HCT116 (cell line): ENCODE data around the gene ATXN7L2. TPM values are rescaled to one million over a fixed set of nuclear protein-coding genes. Genes with fewer than 3 reads are reported as not detected.

Experiments used
- ATAC-seq: fragments of 200-7000 bp; cut with Tn5 transposase; 2 replicates; pipeline ENCODE4 v1.9.1; 2020; ENCODE audit warnings: mild to moderate bottlenecking, moderate library complexity
- BruUV-seq: library from RNA; stranded (reverse); fragments of 400-500 nt; replicated peaks from 2 replicates; lab custom pipeline; 2021; lab: Mats Ljungman, UMichigan
- CTCF ChIA-PET: fragments of 300-600 bp; sonication (Branson Sonifier 250); formaldehyde crosslinking; loops from one replicate; lab custom pipeline; 2021; ENCODE audit warnings: antibody characterized with exemption; lab: Charles Lee
- POLR2A ChIA-PET: fragments of 300-600, 350-600 bp; sonication (Branson Sonifier 250); formaldehyde crosslinking; loops from one replicate; lab custom pipeline; 2021; ENCODE audit warnings: antibody characterized with exemption; lab: Charles Lee
- RAD21 ChIA-PET, 2 experiments: fragments of 300-600 bp; sonication (Branson Sonifier 250); formaldehyde crosslinking; loops; one replicate each; lab custom pipeline; 2023; ENCODE audit warnings: low total read pairs in 2 of 2; ENCODE audit not compliant: uncharacterized antibody in 2 of 2, unreplicated experiment in 2 of 2, low non-redundant PET in 1 of 2; lab: Charles Lee
- DNase-seq: peaks from one replicate; pipeline ENCODE4 v3.0.0-alpha.2; 2010; ENCODE audit warnings: low read depth, low spot score
- H2AFZ ChIP-seq: fragments of 200-600 bp; shearing (Covaris generic), sonication (generic); 2 replicates; pipeline ENCODE4 v1.6.1; 2017; ENCODE audit warnings: low read depth, mixed run types, mixed read lengths, antibody characterized with exemption, low read length; ENCODE audit not compliant: poor library complexity, severe bottlenecking
- H3K27ac ChIP-seq: 2 replicates; pipeline ENCODE4 v1.5.1; 2012; ENCODE audit warnings: low read depth, low read length
- H3K27me3 ChIP-seq: fragments of 200-600 bp; sonication (generic); 2 replicates; pipeline ENCODE4 v1.6.1; 2016; ENCODE audit warnings: mixed run types, low read length, mixed read lengths; ENCODE audit not compliant: insufficient read depth
- H3K36me3 ChIP-seq, 2 experiments: fragments of 200-500 bp in 1 of 2; fragments of 200-600 bp in 1 of 2; sonication (Bioruptor generic) in 1 of 2; sonication (generic) in 1 of 2; 2 replicates each; pipeline versions ENCODE4 v1.5.1 to v1.6.1; 2014 to 2016; ENCODE audit warnings: low read length in 2 of 2, inconsistent platforms in 1 of 2, mixed read lengths in 1 of 2, mixed run types in 1 of 2; ENCODE audit not compliant: insufficient read depth in 2 of 2, control insufficient read depth in 1 of 2
- H3K4me1 ChIP-seq, 2 experiments: fragments of 200-600 bp in 1 of 2; sonication (generic) in 1 of 2; 2 replicates each; pipeline versions ENCODE4 v1.5.1 to v1.6.1; 2012 to 2017; ENCODE audit warnings: low read length in 2 of 2, inconsistent platforms in 1 of 2, mild to moderate bottlenecking in 1 of 2, mixed read lengths in 1 of 2, mixed run types in 1 of 2, moderate library complexity in 1 of 2; ENCODE audit not compliant: insufficient read depth in 2 of 2, control insufficient read depth in 1 of 2
- H3K4me2 ChIP-seq: fragments of 200-600 bp; sonication (generic); 2 replicates; pipeline ENCODE4 v1.6.1; 2017; ENCODE audit warnings: mixed run types, low read length, mixed read lengths
- H3K4me3 ChIP-seq, 2 experiments: fragments of 200-600 bp in 1 of 2; sonication (generic) in 1 of 2; replicated peaks in 1 of 2; 2 replicates each; pipeline ENCODE4 v1.5.1; 2011 to 2016; ENCODE audit warnings: low read length in 2 of 2, control low read depth in 1 of 2, low read depth in 1 of 2, mild to moderate bottlenecking in 1 of 2, mixed read lengths in 1 of 2, mixed run types in 1 of 2
- H3K79me2 ChIP-seq: fragments of 200-600 bp; sonication (generic); 2 replicates; pipeline ENCODE4 v1.6.1; 2017; ENCODE audit warnings: mild to moderate bottlenecking, mixed run types, low read length, moderate library complexity, mixed read lengths; ENCODE audit not compliant: insufficient read depth
- H3K9ac ChIP-seq: fragments of 200-600 bp; sonication (generic); 2 replicates; pipeline ENCODE4 v1.6.1; 2016; ENCODE audit warnings: low read length, mixed read lengths
- H3K9me2 ChIP-seq: fragments of 200-600 bp; sonication (generic), shearing (Covaris generic); 2 replicates; pipeline ENCODE4 v1.6.1; 2017; ENCODE audit warnings: mixed run types, mild to moderate bottlenecking, moderate library complexity; ENCODE audit not compliant: insufficient read depth
- H3K9me3 ChIP-seq, 2 experiments: fragments of 200-500 bp in 1 of 2; fragments of 200-600 bp in 1 of 2; sonication (Bioruptor generic) in 1 of 2; sonication (generic) in 1 of 2; 2 replicates each; pipeline ENCODE4 v1.6.1; 2014 to 2017; ENCODE audit warnings: low read length in 2 of 2, mixed read lengths in 2 of 2, inconsistent platforms in 1 of 2, low read depth in 1 of 2, mild to moderate bottlenecking in 1 of 2, mixed run types in 1 of 2, moderate library complexity in 1 of 2; ENCODE audit not compliant: control insufficient read depth in 1 of 2, insufficient read depth in 1 of 2
- H4K20me1 ChIP-seq: fragments of 200-600 bp; sonication (generic), shearing (Covaris generic); 2 replicates; pipeline ENCODE4 v1.6.1; 2017; ENCODE audit warnings: mixed run types, mild to moderate bottlenecking, moderate library complexity; ENCODE audit not compliant: insufficient read depth
- CBX3 ChIP-seq: IDR thresholded peaks from 2 replicates; pipeline ENCODE4 v1.6.1; 2012; ENCODE audit warnings: low read depth
- CEBPB ChIP-seq: IDR thresholded peaks from 2 replicates; pipeline ENCODE4 v1.6.1; 2012; ENCODE audit warnings: low read depth
- EGR1 ChIP-seq: IDR thresholded peaks from 2 replicates; pipeline ENCODE4 v1.6.1; 2012; ENCODE audit warnings: low read depth
- EZH2phosphoT487 ChIP-seq: fragments of 200-600 bp; IDR thresholded peaks from 2 replicates; pipeline ENCODE4 v1.6.1; 2018; ENCODE audit warnings: antibody characterized with exemption, borderline replicate concordance
- POLR2AphosphoS5 ChIP-seq: IDR thresholded peaks from 2 replicates; pipeline ENCODE4 v1.6.1; 2011; ENCODE audit warnings: mild to moderate bottlenecking, low read depth, low read length, moderate library complexity
- RAD21 ChIP-seq: IDR thresholded peaks from 2 replicates; pipeline ENCODE4 v1.6.1; 2012; ENCODE audit warnings: low read depth, mild to moderate bottlenecking
- SIN3A ChIP-seq: IDR thresholded peaks from 2 replicates; pipeline ENCODE4 v1.6.1; 2012; ENCODE audit warnings: low read depth
- SP1 ChIP-seq: IDR thresholded peaks from 2 replicates; pipeline ENCODE4 v1.6.1; 2012; ENCODE audit warnings: low read depth
- TCF7L2 ChIP-seq: IDR thresholded peaks from 2 replicates; pipeline ENCODE4 v1.7.0; 2011; ENCODE audit warnings: borderline replicate concordance, inconsistent platforms; ENCODE audit not compliant: insufficient read depth, insufficient read length; ENCODE audit errors: extremely low read depth
- YY1 ChIP-seq: IDR thresholded peaks from 2 replicates; pipeline ENCODE4 v1.6.1; 2011; ENCODE audit warnings: low read length, low read depth, moderate library complexity, mild to moderate bottlenecking; ENCODE audit not compliant: insufficient replicate concordance; ENCODE audit errors: extremely low read depth
- ZNF274 ChIP-seq: fragments of 200-500 bp; sonication (Bioruptor generic); IDR thresholded peaks from 2 replicates; pipeline ENCODE4 v1.6.1; 2014; ENCODE audit warnings: mild to moderate bottlenecking, low read depth, low read length, inconsistent platforms
- intact Hi-C: fragments of 100-400 bp; cut with micrococcal nuclease; formaldehyde crosslinking; loops from 2 replicates; pipeline ENCODE4 v1.10.0; 2022
- total RNA-seq: library from RNA; stranded (reverse); gene quantifications from one replicate; pipeline ENCODE4 v1.2.1, GENCODE V29; 2021; ENCODE audit not compliant: unreplicated experiment
- TF ChIP-seq, protein P1 (sequence below): IDR thresholded peaks from 2 replicates; pipeline ENCODE4 v1.6.1; 2012
- TF ChIP-seq, protein P2 (sequence below): IDR thresholded peaks from 2 replicates; pipeline ENCODE4 v1.6.1; 2011; ENCODE audit warnings: mild to moderate bottlenecking, low read length, moderate library complexity; ENCODE audit not compliant: insufficient replicate concordance; ENCODE audit errors: extremely low read depth
- TF ChIP-seq, protein P3 (sequence below), 3 experiments: fragments of 200-600 bp in 1 of 3; sonication (generic) in 1 of 3; IDR thresholded peaks in 2 of 3; conservative IDR thresholded peaks in 1 of 3; 2 replicates each; pipeline ENCODE4 v1.5.1; 2012 to 2017; ENCODE audit warnings: low read depth in 2 of 3, low read length in 2 of 3, antibody characterized with exemption in 1 of 3, borderline replicate concordance in 1 of 3, control low read depth in 1 of 3, mild to moderate bottlenecking in 1 of 3, mixed read lengths in 1 of 3, mixed run types in 1 of 3, moderate library complexity in 1 of 3; ENCODE audit not compliant: insufficient read depth in 1 of 3

Gene ATXN7L2
- total RNA-seq, 1 experiment from 2014 or later = 7.2 TPM

DNA sequence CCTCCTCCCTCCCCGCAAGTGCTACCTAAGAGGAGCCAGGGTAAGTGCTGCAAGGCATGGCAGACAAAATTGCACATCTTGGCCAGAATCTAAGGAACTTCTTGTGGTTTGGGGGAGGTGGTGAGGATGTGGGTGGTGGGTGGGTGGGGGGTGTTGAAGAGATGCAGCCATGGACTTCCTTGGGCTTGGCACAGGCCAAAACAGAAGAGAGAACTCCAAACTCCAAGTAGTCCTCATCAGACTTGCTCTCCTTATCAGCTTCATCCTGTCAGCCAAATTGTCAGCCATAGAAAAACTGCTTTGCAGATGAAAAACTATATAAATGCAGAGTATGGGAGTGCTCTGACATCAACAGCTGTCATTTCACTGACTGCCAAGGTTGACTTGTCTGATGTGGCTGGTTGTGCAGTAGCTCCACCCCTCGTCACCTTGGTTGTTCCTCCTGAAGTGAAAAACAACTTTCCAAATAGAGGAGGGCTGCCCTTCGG lies 18.7 kb downstream of the ATXN7L2 start:
- Histone ChIP-seq H3K27me3 (no peaks in the 10 kb centered on the region), H3K79me2 (no peaks in the 10 kb centered on the region), H3K27ac (no peak overlapping the region), H3K9me2 (no peaks in the 10 kb centered on the region; the same call in 1 of the 2 replicates), H2AFZ (no peak overlapping the region), H3K36me3 (0 out of 4 replicates have a peak, but pooled peaks cover 0 to 3% of the 10 kb centered on the region in 2 experiments), H3K9me3 (no peaks in the 10 kb centered on the region), H3K4me1 (peaks cover 0 to 3% of the 10 kb centered on the region in 2 experiments; a peak in 1 of 4 replicates), H3K4me3 (no peak overlapping the region), H3K4me2 (no peak overlapping the region), H4K20me1 (no peaks in the 10 kb centered on the region), H3K9ac (no peak overlapping the region)
- RAD21 ChIA-PET = no interaction called here
- intact Hi-C loops = no loop called here
- ATAC-seq (no peak), DNase-seq (no peak)
- no TSS peak for BruUV-seq
- CTCF ChIA-PET = interaction anchor here (2.1 to 2.3 kb wide), 2 partner anchors 9 to 30 kb away, joined by 6 to 8 read pairs; partner anchors contain the start of gene CYB561D1
- POLR2A ChIA-PET = no interaction called here
- no peak for TF ChIP-seq TCF7L2
- TF ChIP-seq, protein P1, sequence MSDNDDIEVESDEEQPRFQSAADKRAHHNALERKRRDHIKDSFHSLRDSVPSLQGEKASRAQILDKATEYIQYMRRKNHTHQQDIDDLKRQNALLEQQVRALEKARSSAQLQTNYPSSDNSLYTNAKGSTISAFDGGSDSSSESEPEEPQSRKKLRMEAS = no peak
- TF ChIP-seq EZH2phosphoT487 = no peak
- no peak for TF ChIP-seq POLR2AphosphoS5
- no peak for TF ChIP-seq CBX3
- no peak for TF ChIP-seq EGR1
- TF ChIP-seq CEBPB = no peak
- TF ChIP-seq, protein P2, sequence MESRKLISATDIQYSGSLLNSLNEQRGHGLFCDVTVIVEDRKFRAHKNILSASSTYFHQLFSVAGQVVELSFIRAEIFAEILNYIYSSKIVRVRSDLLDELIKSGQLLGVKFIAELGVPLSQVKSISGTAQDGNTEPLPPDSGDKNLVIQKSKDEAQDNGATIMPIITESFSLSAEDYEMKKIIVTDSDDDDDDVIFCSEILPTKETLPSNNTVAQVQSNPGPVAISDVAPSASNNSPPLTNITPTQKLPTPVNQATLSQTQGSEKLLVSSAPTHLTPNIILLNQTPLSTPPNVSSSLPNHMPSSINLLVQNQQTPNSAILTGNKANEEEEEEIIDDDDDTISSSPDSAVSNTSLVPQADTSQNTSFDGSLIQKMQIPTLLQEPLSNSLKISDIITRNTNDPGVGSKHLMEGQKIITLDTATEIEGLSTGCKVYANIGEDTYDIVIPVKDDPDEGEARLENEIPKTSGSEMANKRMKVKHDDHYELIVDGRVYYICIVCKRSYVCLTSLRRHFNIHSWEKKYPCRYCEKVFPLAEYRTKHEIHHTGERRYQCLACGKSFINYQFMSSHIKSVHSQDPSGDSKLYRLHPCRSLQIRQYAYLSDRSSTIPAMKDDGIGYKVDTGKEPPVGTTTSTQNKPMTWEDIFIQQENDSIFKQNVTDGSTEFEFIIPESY = no peak
- TF ChIP-seq ZNF274 = no peak
- no peak for TF ChIP-seq RAD21
- TF ChIP-seq SIN3A = no peak
- TF ChIP-seq, protein P3, sequence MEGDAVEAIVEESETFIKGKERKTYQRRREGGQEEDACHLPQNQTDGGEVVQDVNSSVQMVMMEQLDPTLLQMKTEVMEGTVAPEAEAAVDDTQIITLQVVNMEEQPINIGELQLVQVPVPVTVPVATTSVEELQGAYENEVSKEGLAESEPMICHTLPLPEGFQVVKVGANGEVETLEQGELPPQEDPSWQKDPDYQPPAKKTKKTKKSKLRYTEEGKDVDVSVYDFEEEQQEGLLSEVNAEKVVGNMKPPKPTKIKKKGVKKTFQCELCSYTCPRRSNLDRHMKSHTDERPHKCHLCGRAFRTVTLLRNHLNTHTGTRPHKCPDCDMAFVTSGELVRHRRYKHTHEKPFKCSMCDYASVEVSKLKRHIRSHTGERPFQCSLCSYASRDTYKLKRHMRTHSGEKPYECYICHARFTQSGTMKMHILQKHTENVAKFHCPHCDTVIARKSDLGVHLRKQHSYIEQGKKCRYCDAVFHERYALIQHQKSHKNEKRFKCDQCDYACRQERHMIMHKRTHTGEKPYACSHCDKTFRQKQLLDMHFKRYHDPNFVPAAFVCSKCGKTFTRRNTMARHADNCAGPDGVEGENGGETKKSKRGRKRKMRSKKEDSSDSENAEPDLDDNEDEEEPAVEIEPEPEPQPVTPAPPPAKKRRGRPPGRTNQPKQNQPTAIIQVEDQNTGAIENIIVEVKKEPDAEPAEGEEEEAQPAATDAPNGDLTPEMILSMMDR (IDR thresholded peaks at IDR 0.05 in 2 of 3, conservative IDR thresholded peaks at IDR 0.05 in 1 of 3; ENCODE audit: borderline replicate concordance in 1 of 3, insufficient read depth in 1 of 3, low read depth in 2 of 3, low read length in 2 of 3) = no peak
- no peak for TF ChIP-seq YY1
- TF ChIP-seq SP1 = no peak
